Measurements from ENCODE around the gene TAF11. TPM values are rescaled to one million over a fixed set of nuclear protein-coding genes. Genes with fewer than 3 reads are reported as not detected.

The TAF11 gene
- total and polyA plus RNA-seq, 2 donors (not counting 3 experiments of a cell fraction or from before 2014, with no cell fraction given): 30.7 to 37.1 TPM

DNA sequence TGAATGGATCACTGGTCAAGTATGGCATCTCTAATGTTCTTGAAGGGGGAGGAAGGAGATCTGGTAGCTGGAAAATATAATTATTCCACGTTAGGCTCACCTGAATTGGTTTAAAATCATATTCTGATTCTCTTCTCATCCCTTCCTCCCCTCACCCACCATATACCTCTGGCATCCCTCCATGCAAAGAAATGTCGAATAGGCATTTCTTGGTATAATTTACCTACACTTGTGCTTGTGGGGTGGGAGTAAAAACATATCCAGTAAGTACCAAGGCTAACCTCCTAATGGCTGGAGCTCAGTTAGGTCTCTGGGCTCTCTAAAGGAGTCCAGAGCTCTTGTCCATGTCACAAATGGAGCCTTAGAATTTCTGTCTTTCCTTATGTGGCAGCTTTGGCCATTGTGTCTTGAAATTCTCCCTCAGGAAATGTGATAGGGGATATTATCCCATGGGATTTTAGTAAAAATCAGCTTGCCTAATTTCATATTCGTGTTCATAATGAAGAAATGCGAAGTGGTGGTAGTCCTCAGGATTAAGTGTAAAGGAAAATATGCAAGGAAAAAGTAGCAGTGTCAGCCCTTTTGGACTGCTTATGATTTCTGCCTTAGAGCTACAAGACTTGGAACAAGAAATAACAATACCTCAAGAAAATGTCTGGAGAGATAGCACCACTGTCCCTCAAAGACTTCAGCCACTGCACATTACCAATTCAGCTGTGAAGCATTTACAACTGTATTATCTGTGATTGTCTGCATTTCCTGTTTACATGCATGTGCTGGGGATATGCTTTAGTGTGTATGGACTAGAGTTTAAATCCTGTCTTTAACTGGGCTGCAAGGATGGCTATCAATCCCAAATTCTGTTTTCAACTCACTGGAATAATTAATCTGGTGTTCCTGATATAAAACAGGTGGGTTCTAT, 12.3 kb downstream of the TAF11 start:
- Histone ChIP-seq H3K9ac (replicated peaks; ENCODE audit: extremely low read depth, insufficient read depth, low read length) (no peak overlapping the region), H3K9me1 (replicated peaks; ENCODE audit: control insufficient read depth, extremely low read depth, insufficient read depth, low read length) (no peaks in the 10 kb centered on the region), H3K36me3 (ENCODE audit: control insufficient read depth in 2 of 2, extremely low read depth in 1 of 2, insufficient read depth in 2 of 2, low read length in 2 of 2) (peaks cover 11 to 28% of the 10 kb centered on the region in 2 experiments), H2AFZ (ENCODE audit: low read depth, low read length) (no peak overlapping the region), H3K9me3 (replicated peaks; ENCODE audit: control insufficient read depth, insufficient read depth, low read length) (no peaks in the 10 kb centered on the region), H3K27me3 (ENCODE audit: control insufficient read depth in 2 of 2, insufficient read depth in 2 of 2, low read length in 2 of 2) (no peaks in the 10 kb centered on the region), H3K79me2 (ENCODE audit: control insufficient read depth, insufficient read depth, low read length) (no peaks in the 10 kb centered on the region), H3K27ac (ENCODE audit: insufficient read depth, low read depth, low read length) (no peak overlapping the region), H4K20me1 (replicated peaks; ENCODE audit: control insufficient read depth, extremely low read depth, insufficient read depth, low read length) (no peaks in the 10 kb centered on the region), H3K4me1 (ENCODE audit: control insufficient read depth, extremely low read depth, insufficient read depth, low read length) (no peaks in the 10 kb centered on the region), H3K4me2 (ENCODE audit: insufficient read depth, low read length) (no peak overlapping the region), H3K4me3 (replicated peaks in 1 of 3; ENCODE audit: insufficient read depth in 1 of 3, low read depth in 1 of 3, low read length in 3 of 3) (no peak overlapping the region)
- BruUV-seq (replicated peaks): no TSS peak
- dilution Hi-C loops (cut with MboI; ENCODE audit: extremely low pct_ligation_motif_present, low sequenced_read_pairs) (no loop called here), intact Hi-C loops (cut with micrococcal nuclease) (no loop called here)
- DNase-seq (ENCODE audit: low read depth, low spot score) (no peak), FAIRE-seq (no peak)
- TF ChIP-seq JUN (IDR thresholded peaks at IDR 0.05; ENCODE audit: borderline replicate concordance, insufficient read depth, insufficient read length, low read depth) (no peak), EZH2 (IDR thresholded peaks at IDR 0.05; ENCODE audit: borderline replicate concordance, low read depth, low read length, severe bottlenecking) (no peak), POLR2AphosphoS5 (IDR thresholded peaks at IDR 0.05; ENCODE audit: insufficient read depth, low read depth, low read length) (no peak), GATA2 (IDR thresholded peaks at IDR 0.05; ENCODE audit: insufficient read depth, insufficient read length, low read depth, low read length) (no peak), MYC (IDR thresholded peaks at IDR 0.05; ENCODE audit: low read depth, low read length) (no peak), FOS (IDR thresholded peaks at IDR 0.05; ENCODE audit: borderline replicate concordance, insufficient read depth, low read length) (no peak), POLR2A (IDR thresholded peaks at IDR 0.05; ENCODE audit: low read depth, low read length) (no peak)
- TF ChIP-seq, protein P1, sequence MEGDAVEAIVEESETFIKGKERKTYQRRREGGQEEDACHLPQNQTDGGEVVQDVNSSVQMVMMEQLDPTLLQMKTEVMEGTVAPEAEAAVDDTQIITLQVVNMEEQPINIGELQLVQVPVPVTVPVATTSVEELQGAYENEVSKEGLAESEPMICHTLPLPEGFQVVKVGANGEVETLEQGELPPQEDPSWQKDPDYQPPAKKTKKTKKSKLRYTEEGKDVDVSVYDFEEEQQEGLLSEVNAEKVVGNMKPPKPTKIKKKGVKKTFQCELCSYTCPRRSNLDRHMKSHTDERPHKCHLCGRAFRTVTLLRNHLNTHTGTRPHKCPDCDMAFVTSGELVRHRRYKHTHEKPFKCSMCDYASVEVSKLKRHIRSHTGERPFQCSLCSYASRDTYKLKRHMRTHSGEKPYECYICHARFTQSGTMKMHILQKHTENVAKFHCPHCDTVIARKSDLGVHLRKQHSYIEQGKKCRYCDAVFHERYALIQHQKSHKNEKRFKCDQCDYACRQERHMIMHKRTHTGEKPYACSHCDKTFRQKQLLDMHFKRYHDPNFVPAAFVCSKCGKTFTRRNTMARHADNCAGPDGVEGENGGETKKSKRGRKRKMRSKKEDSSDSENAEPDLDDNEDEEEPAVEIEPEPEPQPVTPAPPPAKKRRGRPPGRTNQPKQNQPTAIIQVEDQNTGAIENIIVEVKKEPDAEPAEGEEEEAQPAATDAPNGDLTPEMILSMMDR (IDR thresholded peaks at IDR 0.05; ENCODE audit: extremely low read depth in 1 of 2, insufficient read depth in 1 of 2, low read depth in 1 of 2, low read length in 2 of 2): no peak
- TF ChIP-seq, protein P2, sequence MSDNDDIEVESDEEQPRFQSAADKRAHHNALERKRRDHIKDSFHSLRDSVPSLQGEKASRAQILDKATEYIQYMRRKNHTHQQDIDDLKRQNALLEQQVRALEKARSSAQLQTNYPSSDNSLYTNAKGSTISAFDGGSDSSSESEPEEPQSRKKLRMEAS (IDR thresholded peaks at IDR 0.05; ENCODE audit: insufficient read depth, insufficient read length): no peak
- POLR2A ChIA-PET: no interaction called here
- CTCF ChIA-PET: interaction anchor here (1.3 kb wide), 1 partner anchor 12 kb away, joined by 3 read pairs; no protein-coding TSS in a partner anchor

All from endothelial cell of umbilical vein (primary cell).